GM18861 (cell line): ENCODE results near the gene SNX18.
"Not testable (repeated sequence)": the region's sequence is repeated elsewhere in the genome, so short reads cannot be mapped to it uniquely, and the experiment has no call there.

Experiments
- ATAC-seq: cut with Tn5 transposase; IDR thresholded peaks from one replicate; pipeline ENCODE4 v1.9.1; 2021; ENCODE audit not compliant: unreplicated experiment

The SNX18 gene, protein sequence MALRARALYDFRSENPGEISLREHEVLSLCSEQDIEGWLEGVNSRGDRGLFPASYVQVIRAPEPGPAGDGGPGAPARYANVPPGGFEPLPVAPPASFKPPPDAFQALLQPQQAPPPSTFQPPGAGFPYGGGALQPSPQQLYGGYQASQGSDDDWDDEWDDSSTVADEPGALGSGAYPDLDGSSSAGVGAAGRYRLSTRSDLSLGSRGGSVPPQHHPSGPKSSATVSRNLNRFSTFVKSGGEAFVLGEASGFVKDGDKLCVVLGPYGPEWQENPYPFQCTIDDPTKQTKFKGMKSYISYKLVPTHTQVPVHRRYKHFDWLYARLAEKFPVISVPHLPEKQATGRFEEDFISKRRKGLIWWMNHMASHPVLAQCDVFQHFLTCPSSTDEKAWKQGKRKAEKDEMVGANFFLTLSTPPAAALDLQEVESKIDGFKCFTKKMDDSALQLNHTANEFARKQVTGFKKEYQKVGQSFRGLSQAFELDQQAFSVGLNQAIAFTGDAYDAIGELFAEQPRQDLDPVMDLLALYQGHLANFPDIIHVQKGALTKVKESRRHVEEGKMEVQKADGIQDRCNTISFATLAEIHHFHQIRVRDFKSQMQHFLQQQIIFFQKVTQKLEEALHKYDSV

DNA sequence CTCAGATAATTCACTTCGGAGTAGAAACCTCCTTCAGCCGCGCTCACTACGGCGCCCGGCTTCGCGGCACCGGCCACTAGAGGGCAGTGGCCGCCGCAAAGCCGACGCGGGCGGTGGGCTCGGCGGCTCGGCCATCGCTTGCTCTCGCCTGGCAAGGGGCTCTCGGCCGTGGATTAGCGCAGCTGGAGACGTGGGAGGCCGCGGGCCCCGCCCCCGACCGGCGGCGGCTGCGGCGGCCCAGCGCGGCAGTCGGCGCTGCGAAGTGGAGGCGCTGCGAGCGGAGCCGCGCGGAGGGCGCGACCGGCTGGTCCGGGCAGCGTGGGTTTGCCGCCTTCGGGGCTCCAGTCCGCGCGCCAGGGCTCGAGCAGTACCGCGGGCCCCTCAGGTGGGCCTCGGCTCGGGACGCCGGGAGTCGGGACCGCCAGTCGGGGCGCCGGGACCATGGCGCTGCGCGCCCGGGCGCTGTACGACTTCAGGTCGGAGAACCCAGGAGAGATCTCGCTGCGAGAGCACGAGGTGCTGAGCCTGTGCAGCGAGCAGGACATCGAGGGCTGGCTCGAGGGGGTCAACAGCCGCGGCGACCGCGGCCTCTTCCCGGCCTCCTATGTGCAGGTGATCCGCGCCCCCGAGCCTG lies at the start of gene SNX18:
SNX18 (plus strand) TSS at position 248 of the 634 bp plus-strand sequence; CDS start at position 442, 194 bp downstream.
- peak; percentile 94 for ATAC-seq

DNA sequence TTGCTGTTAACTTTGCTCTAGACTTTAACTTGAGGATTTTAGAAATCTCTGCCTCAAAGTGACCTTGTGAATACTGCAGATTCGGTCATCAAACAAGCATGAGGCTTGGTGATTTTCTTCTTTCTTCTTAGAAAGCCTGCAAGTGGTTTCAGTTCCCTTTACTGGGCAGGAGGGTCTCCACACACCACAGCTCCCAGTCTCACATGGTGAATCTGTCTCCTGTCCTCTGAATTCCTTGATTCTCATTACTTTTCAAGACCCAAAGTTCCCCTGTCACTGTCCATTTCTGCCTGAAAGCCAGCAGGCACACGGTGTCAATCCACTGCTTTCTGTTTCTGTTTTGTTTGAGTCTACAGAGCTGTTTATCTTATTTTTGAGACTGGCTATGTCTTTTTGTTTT lies 47.9 kb upstream of the SNX18 start:
- peak; percentile 73 for ATAC-seq

DNA sequence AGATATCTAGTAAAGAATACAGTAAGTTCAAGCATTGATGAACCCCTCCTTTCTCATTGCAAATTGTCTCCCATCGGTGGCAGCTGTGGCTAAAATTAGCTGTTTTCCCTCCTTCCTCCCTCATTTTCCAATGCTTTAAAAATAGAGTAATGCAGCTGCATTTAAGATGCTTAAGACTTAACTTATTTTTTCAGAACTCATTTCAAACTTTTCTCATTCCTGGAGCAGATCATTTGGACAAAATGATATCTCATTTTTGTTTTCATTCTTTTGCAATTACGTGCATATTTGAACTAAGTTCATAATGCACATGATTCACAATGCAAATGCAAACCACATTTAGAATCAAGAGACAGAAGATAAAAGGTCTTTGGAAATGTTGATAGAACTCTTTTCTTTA lies 47.4 kb upstream of the SNX18 start:
- ATAC-seq = no peak

DNA sequence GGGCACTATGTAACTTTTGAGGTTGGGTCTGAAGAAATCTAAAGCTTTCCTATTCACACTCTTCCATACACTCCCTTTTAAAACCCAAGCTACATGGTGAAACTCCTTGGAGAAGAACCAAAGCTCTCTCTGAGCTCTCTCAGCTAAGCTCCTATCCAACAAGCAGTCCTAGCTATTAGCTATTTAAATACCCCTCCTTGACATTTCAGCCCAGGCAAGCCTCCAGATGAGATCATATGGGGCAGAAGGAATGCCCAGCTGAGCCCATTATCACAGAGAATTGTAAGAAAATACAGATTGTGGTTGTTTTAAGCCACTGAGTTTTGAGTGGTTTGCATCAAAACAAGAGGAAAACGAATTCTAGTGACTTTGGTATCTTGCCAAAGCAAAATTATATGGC lies 46.9 kb upstream of the SNX18 start:
- ATAC-seq = no peak

DNA sequence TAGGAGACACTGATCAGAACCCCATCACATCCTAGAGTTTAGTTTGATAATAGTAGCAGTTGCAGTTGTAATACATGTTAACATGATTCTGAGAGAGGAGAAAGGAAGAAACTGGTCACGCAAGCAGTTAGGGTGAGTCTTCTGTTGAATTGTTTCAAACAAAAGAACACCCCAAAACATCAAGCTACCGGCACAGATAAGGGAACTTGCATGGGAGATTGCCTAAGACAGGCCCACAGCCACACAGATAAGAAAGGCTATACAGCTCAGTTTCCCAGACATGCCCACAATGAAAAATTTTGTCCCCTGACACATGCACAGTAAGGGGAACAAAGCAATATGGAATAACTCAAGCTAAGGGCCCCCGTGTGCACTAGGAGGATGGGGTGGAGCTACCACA lies 46.2 kb upstream of the SNX18 start:
- ATAC-seq = no peak

DNA sequence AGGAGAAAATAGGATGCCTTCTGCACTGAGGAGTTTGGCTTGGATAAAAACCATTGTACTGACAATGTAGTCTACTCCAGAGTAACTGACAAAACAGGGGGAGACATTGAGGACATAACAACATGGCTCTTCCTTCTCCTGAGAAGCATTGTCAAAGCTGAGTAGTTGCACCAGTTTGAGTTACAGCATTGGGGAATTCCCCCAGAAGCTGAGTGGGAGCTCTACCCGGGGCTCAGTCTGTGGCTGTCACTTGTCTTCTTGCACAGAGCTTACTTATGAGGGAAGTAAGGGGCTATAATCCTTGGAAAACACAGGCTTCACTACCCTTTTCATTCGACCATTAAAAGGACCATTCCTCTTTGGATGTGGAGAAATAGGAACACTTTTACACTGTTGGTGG lies 40.9 kb upstream of the SNX18 start:
- no peak for ATAC-seq

DNA sequence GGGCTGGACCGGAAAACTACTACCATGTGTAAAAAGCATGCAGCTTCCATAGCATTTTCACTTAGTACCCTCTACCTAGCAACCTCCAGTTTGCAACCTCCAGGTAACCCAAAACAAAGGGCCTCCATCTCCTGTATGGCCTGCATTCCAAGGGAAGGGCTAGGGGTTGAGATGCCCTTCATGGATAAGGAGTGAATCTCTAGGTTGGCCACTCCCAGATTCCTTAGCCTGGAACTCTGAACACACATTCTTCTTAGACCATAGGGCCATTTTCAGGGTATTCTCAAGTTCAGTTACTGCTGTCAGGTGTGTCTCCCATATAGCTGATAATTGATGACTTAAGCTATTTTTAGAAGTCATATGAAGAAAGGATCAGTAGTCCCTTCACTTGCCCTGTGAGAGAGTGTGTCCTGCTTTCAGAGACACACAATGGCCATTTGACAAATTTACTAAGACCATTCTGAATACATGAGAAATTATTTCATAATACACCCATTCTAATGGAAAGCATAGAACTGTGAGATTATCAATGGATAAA lies 39.5 kb upstream of the SNX18 start:
- ATAC-seq = no peak

DNA sequence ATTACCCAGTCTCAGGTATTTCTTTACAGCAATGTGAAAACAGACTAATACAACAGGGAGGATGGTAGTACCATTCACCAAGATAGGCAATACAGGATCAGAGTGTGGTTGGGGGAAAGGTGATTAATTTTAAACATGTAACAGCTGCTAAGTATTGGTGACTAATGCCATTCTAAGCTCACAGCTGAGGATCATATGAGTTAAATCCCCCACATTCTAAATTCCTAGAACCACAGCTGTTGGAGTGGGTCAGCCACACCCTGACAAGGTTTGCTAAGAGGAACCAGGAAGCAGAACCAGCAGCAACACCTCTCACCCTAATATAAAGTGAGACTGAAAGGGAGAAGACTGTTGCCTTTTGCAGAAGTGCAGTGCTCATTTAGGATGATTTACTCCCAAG lies 37.3 kb upstream of the SNX18 start:
- ATAC-seq = no peak

DNA sequence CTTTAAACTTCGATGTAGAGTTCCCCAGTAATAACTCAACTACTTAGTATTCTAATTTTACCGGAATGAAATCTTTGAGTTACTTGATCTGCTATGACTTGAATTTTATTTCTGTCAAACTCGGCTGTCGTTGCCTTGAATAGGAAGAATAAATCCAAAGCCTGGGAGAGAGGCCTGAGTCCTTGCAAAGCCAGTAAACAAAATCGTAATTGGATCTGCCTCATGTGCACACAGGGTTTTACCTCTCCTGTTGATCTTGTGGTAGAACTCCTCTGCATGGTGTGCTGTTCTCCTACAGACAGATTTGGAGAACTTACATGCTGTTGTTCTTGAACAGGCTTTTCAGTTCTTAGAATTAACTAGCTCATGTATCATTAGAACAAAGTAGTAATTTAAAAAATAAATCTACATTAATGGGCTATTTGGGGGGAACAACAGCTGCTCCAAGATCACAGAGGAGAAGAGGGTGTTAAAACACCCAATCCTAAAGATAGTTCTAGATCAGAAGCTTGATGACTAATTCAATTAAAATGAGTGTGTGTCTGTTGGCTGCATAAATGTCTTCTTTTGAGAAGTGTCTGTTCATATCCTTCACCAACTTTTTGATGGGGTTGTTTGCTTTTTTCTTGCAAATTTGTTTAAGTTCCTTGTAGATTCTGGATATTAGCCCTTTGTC lies 33.2 kb upstream of the SNX18 start:
- no peak for ATAC-seq

DNA sequence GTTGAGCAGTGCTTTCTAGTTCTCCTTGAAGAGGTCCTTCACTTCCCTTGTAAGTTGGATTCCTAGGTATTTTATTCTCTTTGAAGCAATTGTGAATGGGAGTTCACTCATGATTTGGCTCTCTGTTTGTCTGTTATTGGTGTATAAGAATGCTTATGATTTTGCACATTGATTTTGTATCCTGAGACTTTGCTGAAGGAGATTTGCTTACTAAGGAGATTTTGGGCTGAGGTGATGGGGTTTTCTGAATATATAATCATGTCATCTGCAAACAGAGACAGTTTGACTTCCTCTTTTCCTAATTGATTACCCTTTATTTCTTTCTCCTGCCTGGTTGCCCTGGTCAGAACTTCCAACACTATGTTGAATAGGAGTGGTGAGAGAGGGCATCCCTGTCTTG lies 31.9 kb upstream of the SNX18 start:
- ATAC-seq = not testable (repeated sequence)

DNA sequence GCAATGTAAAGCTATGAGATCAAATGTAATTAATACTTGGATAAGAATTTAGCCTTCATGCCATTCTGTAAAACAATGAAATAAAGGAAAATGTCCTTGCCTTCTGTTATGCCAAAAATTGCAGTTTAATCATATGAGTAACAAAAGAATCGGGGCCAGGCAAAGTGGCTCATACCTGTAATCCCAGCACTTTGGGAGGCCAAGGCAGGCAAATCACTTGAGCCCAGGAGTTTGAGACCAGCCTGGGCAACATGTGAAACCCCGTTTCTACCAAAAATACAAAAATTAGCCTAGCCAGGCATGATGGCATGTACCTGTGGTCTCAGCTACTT lies 27.9 kb upstream of the SNX18 start:
- not testable (repeated sequence) for ATAC-seq

DNA sequence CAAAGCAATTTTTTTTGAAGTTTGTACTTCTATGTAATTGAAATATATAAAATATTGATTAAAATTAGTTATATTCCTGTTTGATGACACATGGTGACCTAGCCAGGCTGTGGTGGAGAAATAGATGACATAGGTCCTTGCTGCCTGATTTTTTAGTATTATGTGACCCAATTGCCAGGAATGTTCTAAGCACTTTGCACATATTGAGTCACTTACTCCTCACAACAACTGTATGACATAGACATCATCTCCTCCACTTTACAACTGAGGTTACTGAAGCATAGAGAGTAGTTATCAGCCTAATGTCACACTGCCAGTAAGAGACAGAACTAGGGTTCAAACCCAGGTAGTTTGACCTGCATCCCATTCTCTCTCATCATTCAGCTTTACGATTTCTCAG lies 26.2 kb upstream of the SNX18 start:
- ATAC-seq = no peak

DNA sequence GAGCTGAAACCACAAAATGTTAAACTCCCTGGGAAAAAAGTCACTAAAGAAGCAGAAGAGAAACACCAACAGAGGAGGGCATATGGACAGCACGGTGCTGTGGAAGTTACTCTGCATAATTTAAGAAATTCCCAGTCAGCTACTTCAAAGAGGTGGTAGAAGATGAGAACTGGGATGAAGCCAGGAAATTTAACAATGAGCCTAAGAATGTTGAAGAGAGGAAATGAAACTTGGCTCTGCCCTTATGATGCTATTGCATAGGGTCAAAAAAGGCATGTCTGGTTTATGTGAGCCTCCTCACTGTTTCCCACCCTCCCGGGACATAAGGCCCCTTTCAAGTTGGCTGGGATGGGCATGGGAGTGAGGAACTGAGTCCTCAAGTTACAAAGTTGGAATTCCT lies 25.4 kb upstream of the SNX18 start:
- no peak for ATAC-seq

DNA sequence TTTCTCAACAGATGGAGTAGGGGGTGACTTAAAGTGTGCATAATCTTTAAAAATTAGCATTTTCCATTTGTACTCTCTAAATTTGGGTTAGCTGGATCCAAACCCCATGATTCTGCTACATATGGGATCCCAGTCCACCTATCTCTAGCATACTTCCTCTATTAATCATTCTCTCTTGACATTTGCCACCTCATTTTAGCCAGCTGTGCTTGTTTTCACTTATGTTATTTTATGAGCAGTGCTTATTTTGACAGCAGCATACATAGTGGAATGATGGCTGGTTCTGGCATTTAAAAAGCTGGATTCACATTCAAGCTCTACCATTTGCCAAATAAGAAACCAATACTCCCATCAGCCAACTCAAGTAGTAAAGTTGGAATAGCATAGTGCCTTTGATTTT lies 22.5 kb upstream of the SNX18 start:
- no peak for ATAC-seq

DNA sequence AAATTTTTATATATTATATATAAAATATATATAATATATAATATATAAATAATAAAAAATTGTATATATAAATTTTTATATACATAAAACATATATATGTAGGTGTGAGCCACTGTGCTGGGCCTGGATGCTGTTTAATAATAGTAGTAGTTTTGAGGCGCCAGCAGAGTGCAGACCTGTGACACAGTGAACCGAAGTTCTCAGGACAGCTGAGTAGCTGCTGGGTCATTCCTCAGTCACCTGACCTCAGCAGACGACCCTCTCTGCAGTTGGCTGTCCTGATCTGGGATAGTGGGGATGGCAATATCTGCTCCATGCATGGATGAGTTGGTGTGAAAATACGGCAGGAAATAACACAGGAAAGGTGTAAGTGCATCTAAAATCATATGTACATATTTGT lies 3.3 kb upstream of the SNX18 start:
- no peak for ATAC-seq

DNA sequence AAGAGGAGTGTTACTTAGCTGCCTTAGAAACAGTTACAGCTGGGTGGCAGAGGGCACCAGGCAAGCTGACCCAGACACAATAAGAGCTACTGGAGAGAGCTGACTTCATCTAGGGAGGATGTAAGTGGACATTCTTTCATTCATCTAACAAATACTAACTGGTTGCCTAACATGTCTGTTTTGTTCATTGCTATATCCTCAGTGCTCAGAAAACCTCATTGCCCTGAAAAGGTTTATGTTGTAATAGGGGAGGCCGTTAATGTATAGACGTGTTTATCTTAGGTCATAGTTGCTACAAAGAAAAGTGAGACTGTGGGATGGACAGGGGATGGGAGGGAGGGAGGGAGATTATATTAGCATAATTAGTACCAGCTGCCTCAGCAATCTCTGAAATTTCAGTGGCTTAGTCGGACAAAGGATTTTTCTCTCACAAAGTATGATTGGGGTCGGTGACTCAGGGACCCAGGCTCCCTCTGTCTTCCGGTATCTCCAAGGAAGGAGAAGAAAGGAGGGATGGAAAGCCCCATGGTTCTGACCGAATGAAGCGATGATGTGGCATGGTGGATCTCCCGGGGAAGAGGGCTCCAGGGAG lies 2.6 kb upstream of the SNX18 start:
- no peak for ATAC-seq

DNA sequence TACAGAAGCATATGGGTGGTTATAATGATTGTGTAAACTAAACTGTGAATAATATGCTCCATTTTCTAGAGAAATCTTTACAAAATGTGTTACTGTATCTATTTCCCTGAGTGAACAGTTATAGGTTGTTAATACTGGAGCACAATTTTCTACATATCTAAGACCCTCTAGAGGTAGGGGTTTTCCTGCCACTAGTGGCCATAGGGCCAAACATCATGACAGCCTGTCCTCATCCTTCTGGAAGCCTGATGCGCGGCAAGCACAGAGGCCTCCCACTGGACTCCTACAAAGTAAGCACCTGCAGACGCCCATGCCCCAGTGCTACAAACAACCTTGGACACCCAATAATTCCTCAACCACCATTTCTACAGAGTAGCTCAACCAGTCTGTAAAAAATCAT lies 1.9 kb upstream of the SNX18 start:
- no peak for ATAC-seq

DNA sequence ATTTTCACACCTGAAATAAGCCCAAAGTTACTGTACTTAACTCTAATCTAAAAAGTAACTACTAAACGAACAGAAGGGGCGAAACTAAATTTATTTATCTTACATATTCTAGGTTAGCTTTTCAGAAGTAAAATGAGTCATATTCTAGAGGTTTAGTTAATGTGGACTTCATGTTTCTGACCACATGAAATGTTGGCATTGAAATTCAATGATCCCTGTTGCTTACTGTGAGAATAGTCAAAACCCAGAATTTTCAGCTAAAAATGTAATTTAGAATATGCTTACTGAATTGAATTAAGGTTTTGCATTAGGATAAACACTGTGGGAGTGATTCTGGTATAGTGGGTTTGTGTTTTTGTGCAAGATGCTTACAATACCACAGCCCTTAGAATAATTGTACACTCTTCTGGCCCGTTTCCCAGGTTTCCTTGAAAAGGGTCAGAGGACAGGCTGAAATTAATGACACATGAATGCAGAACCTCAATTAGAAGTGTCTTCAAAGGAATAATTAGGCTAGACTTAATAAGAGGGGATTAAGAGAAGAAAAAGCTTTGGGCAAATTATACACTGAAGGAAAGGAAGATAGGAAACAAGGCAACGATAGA lies 1.4 kb upstream of the SNX18 start:
- ATAC-seq = no peak

DNA sequence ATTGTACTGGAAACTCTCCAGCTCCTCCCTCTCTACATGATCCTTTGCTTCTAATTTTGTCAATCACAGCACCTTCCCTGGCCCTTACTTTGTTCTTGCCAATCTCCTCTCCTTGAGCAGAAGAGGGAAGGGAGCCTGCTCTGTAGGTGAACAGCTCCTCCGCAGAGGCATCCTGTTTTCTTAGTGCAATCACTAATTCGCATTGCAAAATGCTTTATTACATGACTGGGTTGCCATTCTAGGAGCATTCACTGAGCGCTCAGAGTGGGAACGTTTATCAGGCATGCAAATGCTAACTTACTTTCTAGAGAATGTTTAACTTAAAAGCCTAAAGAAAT lies 416 bp upstream of the SNX18 start:
- ATAC-seq = peak; percentile 2

DNA sequence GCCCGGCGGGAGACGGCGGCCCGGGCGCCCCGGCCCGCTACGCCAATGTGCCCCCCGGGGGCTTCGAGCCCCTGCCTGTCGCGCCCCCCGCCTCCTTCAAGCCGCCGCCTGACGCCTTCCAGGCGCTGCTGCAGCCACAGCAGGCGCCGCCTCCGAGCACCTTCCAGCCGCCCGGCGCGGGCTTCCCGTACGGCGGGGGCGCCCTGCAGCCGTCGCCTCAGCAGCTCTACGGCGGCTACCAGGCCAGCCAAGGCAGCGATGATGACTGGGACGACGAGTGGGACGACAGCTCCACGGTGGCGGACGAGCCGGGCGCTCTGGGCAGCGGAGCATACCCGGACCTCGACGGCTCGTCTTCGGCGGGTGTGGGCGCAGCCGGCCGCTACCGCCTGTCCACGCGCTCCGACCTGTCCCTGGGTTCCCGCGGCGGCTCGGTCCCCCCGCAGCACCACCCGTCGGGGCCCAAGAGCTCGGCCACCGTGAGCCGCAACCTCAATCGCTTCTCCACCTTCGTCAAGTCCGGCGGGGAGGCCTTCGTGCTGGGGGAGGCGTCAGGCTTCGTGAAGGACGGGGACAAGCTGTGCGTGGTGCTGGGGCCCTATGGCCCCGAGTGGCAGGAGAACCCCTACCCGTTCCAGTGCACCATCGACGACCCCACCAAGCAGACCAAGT lies 723 bp downstream of the SNX18 start:
- peak; percentile 18 for ATAC-seq
